ENCODE measurements around the gene TMPRSS4.

DNA sequence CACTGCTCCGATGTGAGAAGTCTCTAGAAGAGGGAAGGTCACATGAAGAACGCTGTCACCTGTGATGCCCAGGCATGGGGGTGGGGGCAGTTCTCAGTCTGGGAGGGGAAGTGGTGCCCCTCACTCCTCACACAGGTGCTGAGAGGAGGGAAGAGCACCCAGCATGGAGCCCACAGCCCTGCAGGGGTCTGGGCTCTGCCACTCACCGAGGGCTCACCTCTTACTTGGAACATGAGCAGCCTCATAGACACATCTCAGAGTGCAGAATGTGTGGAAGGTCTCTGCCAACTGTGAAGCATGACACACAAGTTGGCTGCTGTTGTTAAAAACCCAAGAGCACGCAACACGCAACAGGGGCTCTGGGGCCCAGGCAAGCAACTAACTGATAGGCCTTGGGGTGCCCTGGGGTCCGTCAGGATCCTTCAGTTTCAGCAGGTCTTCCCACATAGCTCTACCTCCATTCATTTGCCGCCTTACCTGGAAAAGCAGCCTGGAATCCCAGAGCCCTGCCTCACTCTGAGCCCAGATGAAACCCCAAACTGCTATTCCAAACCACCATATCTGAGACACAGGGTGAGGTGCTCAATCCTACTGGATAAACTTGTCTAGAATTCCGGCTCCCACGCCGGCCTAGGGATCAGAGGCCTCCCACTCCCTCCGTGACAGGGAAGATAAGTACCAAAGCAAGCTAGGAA lies 17.5 kb upstream of the TMPRSS4 start:
- TF ChIP-seq ZNF138 (CRISPR knock-in tag; conservative IDR thresholded peaks at IDR 0.05): no peak
- no peak for TF ChIP-seq ATF1 (CRISPR knock-in tag; IDR thresholded peaks at IDR 0.05)
- TF ChIP-seq ATF2 (CRISPR knock-in tag; IDR thresholded peaks at IDR 0.05; ENCODE audit: borderline replicate concordance, low read depth): no peak
- TF ChIP-seq, protein P1, sequence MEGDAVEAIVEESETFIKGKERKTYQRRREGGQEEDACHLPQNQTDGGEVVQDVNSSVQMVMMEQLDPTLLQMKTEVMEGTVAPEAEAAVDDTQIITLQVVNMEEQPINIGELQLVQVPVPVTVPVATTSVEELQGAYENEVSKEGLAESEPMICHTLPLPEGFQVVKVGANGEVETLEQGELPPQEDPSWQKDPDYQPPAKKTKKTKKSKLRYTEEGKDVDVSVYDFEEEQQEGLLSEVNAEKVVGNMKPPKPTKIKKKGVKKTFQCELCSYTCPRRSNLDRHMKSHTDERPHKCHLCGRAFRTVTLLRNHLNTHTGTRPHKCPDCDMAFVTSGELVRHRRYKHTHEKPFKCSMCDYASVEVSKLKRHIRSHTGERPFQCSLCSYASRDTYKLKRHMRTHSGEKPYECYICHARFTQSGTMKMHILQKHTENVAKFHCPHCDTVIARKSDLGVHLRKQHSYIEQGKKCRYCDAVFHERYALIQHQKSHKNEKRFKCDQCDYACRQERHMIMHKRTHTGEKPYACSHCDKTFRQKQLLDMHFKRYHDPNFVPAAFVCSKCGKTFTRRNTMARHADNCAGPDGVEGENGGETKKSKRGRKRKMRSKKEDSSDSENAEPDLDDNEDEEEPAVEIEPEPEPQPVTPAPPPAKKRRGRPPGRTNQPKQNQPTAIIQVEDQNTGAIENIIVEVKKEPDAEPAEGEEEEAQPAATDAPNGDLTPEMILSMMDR (IDR thresholded peaks at IDR 0.05): no peak
- TF ChIP-seq, protein P2, sequence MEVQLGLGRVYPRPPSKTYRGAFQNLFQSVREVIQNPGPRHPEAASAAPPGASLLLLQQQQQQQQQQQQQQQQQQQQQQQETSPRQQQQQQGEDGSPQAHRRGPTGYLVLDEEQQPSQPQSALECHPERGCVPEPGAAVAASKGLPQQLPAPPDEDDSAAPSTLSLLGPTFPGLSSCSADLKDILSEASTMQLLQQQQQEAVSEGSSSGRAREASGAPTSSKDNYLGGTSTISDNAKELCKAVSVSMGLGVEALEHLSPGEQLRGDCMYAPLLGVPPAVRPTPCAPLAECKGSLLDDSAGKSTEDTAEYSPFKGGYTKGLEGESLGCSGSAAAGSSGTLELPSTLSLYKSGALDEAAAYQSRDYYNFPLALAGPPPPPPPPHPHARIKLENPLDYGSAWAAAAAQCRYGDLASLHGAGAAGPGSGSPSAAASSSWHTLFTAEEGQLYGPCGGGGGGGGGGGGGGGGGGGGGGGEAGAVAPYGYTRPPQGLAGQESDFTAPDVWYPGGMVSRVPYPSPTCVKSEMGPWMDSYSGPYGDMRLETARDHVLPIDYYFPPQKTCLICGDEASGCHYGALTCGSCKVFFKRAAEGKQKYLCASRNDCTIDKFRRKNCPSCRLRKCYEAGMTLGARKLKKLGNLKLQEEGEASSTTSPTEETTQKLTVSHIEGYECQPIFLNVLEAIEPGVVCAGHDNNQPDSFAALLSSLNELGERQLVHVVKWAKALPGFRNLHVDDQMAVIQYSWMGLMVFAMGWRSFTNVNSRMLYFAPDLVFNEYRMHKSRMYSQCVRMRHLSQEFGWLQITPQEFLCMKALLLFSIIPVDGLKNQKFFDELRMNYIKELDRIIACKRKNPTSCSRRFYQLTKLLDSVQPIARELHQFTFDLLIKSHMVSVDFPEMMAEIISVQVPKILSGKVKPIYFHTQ (CRISPR knock-in tag; IDR thresholded peaks at IDR 0.05): no peak
- TF ChIP-seq NFATC4 (CRISPR knock-in tag; IDR thresholded peaks at IDR 0.05): no peak
- no peak for TF ChIP-seq ESRRA (CRISPR knock-in tag; IDR thresholded peaks at IDR 0.05; ENCODE audit: borderline replicate concordance)

All from WTC11 (cell line).